Lower leg skin (tissue), 3 donors: Measurements from ENCODE around the gene EFL1.

Experiments
- POLR2A ChIP-seq, 2 donors: fragments of 450-650 bp; IDR thresholded peaks; one replicate each; pipeline ENCODE4 v1.6.1; 2016 to 2017; ENCODE audit warnings: antibody characterized with exemption in 2 of 2, mild to moderate bottlenecking in 1 of 2, moderate library complexity in 1 of 2
- TF ChIP-seq, protein P1 (sequence below), 3 donors: fragments of 450-650 bp; IDR thresholded peaks; one replicate each; pipeline ENCODE4 v1.5.1; 2016; ENCODE audit warnings: antibody characterized with exemption in 3 of 3, mild to moderate bottlenecking in 3 of 3, moderate library complexity in 2 of 3

DNA sequence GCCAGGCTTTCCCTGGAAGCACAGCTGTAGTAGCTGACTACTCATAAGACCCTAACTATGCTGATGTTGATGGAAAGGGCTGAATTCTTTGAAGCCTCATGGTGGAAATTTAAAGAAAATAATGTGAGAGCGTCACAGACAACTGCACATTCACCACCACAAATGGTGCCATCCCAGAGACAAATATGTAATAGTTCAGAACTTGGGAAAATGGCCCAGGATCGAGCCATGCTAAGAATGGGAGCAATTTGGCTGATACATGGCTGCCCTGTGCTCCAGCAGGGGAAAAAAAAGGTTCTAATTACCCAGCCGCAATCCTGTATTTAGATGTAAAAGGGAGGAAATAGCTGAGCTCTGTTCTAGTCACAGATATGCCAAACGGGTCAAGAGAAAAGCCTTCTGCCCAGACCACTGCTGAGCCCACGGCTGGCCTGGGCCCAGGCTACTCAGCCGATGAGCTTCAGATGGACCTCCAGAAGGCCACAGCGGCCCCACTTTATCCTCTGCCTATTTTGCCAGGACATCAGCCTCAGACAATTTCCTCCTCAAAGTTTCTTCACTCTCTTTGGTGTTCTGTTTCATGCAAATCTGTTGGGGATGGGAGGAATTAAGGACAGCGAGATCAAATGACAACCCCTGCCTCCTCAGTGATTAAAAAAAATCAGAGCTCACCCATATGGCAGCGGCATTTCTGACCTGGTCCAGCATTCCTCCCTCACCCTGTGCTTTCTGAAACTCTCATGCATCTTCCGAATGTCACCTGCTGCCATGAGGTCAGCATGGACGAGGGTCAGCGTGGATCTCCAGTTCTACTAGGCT is 162.2 kb downstream of the EFL1 start:
- TF ChIP-seq, protein P1, sequence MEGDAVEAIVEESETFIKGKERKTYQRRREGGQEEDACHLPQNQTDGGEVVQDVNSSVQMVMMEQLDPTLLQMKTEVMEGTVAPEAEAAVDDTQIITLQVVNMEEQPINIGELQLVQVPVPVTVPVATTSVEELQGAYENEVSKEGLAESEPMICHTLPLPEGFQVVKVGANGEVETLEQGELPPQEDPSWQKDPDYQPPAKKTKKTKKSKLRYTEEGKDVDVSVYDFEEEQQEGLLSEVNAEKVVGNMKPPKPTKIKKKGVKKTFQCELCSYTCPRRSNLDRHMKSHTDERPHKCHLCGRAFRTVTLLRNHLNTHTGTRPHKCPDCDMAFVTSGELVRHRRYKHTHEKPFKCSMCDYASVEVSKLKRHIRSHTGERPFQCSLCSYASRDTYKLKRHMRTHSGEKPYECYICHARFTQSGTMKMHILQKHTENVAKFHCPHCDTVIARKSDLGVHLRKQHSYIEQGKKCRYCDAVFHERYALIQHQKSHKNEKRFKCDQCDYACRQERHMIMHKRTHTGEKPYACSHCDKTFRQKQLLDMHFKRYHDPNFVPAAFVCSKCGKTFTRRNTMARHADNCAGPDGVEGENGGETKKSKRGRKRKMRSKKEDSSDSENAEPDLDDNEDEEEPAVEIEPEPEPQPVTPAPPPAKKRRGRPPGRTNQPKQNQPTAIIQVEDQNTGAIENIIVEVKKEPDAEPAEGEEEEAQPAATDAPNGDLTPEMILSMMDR (IDR thresholded peaks at IDR 0.05): no peak
- no peak for TF ChIP-seq POLR2A (IDR thresholded peaks at IDR 0.05)
